Measurements from ENCODE around the gene VLDLR.
A peak's percentile ranks its signal among the peaks of the same experiment; 100 is the strongest.
"Not testable (repeated sequence)": the region's sequence is repeated elsewhere in the genome, so short reads cannot be mapped to it uniquely, and the experiment has no call there.

VLDLR gene

DNA sequence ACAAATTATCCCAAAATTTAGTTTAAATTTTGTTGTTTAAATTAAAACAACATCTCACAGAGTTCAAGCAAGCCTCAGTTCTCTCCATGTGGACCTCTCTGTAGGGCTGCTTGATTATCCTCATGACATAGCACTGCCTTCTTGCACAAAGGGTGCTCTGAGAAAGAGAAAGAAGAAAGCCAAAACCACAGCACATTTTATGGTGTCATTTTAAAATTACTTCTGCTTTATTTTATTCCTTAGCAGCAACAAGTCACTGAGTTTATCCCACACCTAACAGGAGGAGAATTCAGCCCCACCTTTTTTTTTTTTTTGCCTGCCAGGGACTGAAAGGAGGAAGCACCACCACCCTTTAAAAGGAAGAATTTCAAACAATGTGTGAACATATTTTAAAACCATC is 82.9 kb downstream of the VLDLR start:
- Histone ChIP-seq H3K27ac (replicated peaks) (peak overlapping the region; percentile 53), H3K27me3 (ENCODE audit: insufficient read depth, poor library complexity, severe bottlenecking) (no peaks in the 10 kb centered on the region), H3K4me3 (replicated peaks; ENCODE audit: insufficient read depth, low read length) (no peak overlapping the region)
- TF ChIP-seq, protein P1, sequence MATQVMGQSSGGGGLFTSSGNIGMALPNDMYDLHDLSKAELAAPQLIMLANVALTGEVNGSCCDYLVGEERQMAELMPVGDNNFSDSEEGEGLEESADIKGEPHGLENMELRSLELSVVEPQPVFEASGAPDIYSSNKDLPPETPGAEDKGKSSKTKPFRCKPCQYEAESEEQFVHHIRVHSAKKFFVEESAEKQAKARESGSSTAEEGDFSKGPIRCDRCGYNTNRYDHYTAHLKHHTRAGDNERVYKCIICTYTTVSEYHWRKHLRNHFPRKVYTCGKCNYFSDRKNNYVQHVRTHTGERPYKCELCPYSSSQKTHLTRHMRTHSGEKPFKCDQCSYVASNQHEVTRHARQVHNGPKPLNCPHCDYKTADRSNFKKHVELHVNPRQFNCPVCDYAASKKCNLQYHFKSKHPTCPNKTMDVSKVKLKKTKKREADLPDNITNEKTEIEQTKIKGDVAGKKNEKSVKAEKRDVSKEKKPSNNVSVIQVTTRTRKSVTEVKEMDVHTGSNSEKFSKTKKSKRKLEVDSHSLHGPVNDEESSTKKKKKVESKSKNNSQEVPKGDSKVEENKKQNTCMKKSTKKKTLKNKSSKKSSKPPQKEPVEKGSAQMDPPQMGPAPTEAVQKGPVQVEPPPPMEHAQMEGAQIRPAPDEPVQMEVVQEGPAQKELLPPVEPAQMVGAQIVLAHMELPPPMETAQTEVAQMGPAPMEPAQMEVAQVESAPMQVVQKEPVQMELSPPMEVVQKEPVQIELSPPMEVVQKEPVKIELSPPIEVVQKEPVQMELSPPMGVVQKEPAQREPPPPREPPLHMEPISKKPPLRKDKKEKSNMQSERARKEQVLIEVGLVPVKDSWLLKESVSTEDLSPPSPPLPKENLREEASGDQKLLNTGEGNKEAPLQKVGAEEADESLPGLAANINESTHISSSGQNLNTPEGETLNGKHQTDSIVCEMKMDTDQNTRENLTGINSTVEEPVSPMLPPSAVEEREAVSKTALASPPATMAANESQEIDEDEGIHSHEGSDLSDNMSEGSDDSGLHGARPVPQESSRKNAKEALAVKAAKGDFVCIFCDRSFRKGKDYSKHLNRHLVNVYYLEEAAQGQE (IDR thresholded peaks at IDR 0.05; ENCODE audit: insufficient replicate concordance, low read depth): no peak
- TF ChIP-seq SPI1 (IDR thresholded peaks at IDR 0.05; ENCODE audit: borderline replicate concordance, low read depth) (no peak; the same call in 1 of the 2 replicates), POLR2AphosphoS5 (IDR thresholded peaks at IDR 0.05; ENCODE audit: low read depth) (no peak), GABPA (IDR thresholded peaks at IDR 0.05; ENCODE audit: low read depth) (no peak)
- TF ChIP-seq, protein P2, sequence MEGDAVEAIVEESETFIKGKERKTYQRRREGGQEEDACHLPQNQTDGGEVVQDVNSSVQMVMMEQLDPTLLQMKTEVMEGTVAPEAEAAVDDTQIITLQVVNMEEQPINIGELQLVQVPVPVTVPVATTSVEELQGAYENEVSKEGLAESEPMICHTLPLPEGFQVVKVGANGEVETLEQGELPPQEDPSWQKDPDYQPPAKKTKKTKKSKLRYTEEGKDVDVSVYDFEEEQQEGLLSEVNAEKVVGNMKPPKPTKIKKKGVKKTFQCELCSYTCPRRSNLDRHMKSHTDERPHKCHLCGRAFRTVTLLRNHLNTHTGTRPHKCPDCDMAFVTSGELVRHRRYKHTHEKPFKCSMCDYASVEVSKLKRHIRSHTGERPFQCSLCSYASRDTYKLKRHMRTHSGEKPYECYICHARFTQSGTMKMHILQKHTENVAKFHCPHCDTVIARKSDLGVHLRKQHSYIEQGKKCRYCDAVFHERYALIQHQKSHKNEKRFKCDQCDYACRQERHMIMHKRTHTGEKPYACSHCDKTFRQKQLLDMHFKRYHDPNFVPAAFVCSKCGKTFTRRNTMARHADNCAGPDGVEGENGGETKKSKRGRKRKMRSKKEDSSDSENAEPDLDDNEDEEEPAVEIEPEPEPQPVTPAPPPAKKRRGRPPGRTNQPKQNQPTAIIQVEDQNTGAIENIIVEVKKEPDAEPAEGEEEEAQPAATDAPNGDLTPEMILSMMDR (IDR thresholded peaks at IDR 0.05; ENCODE audit: insufficient read depth, low read length): no peak
- peak; percentile 36 to 81 for DNase-seq (ENCODE audit: low read depth in 1 of 2, low spot score in 1 of 2)

GRCh38 chr9:2707256-2707655 is 85.7 kb downstream of the VLDLR start:
- DNase-seq (ENCODE audit: low read depth in 1 of 2, low spot score in 1 of 2); H3K27me3 ChIP-seq (ENCODE audit: insufficient read depth, poor library complexity, severe bottlenecking); H3K4me3 ChIP-seq (replicated peaks; ENCODE audit: insufficient read depth, low read length); H3K27ac ChIP-seq (replicated peaks): not testable (repeated sequence)

Measured in HL-60 (cell line).